HFFc6 (cell line): ENCODE data around the gene KCTD2. TPM values are rescaled to one million over a fixed set of nuclear protein-coding genes. Genes with fewer than 3 reads are reported as not detected.
A peak's percentile ranks its signal among the peaks of the same experiment; 100 is the strongest.
"Not testable (repeated sequence)": the region's sequence is repeated elsewhere in the genome, so short reads cannot be mapped to it uniquely, and the experiment has no call there.

Source experiments
- DNase-seq: peaks from one replicate; pipeline ENCODE4 v3.0.0-alpha.2; 2018
- H3K27ac Mint-ChIP-seq: 2 replicates; pipeline ENCODE4 v1.8.0; 2020; ENCODE audit warnings: mild to moderate bottlenecking, mixed read lengths
- H3K27me3 Mint-ChIP-seq: 2 replicates; pipeline ENCODE4 v1.8.0; 2021; ENCODE audit warnings: mild to moderate bottlenecking, moderate library complexity, mixed read lengths; ENCODE audit not compliant: insufficient read depth
- H3K36me3 Mint-ChIP-seq: 2 replicates; pipeline ENCODE4 v1.8.0; 2021; ENCODE audit warnings: low read depth, mixed read lengths
- H3K4me1 Mint-ChIP-seq: 2 replicates; pipeline ENCODE4 v1.8.0; 2020; ENCODE audit warnings: low read depth, mixed read lengths
- H3K4me3 Mint-ChIP-seq: 2 replicates; pipeline ENCODE4 v1.8.0; 2020; ENCODE audit warnings: mild to moderate bottlenecking, moderate library complexity, mixed read lengths
- H3K9me3 Mint-ChIP-seq: 2 replicates; pipeline ENCODE4 v1.8.0; 2020; ENCODE audit warnings: mild to moderate bottlenecking, mixed read lengths
- CTCF ChIP-seq: fragments of 200-600 bp; sonication (generic); IDR thresholded peaks from 2 replicates; pipeline ENCODE4 v1.5.0; 2021; ENCODE audit warnings: antibody characterized with exemption, mild to moderate bottlenecking
- total RNA-seq, 6 experiments: library from RNA; stranded (reverse); fragmentation: NEBNext Ultra II Directional; extraction: Animal tissue kit (Norgen Biotek cat#: 25700); gene quantifications; 2 replicates in 1 of 6; 3 replicates in 5 of 6; pipeline ENCODE4 v1.2.3, GENCODE V29; 2021

Gene KCTD2
- total RNA-seq, 6 experiments from 2014 or later, result 20.3 to 24.0 (median 21.3) TPM

GRCh38 chr17:75044716-75045115, 2.3 kb upstream of the KCTD2 start:
- no peaks in the 10 kb centered on the region for H3K9me3 Mint-ChIP-seq
- no peak for TF ChIP-seq CTCF
- H3K27me3 Mint-ChIP-seq, result peaks cover 3% of the 10 kb centered on the region
- H3K36me3 Mint-ChIP-seq, result peaks cover 11% of the 10 kb centered on the region
- peaks cover 34% of the 10 kb centered on the region for H3K4me1 Mint-ChIP-seq
- H3K27ac Mint-ChIP-seq, result no peak overlapping the region
- no peak for DNase-seq
- H3K4me3 Mint-ChIP-seq, result peak overlapping the region; percentile 57

DNA sequence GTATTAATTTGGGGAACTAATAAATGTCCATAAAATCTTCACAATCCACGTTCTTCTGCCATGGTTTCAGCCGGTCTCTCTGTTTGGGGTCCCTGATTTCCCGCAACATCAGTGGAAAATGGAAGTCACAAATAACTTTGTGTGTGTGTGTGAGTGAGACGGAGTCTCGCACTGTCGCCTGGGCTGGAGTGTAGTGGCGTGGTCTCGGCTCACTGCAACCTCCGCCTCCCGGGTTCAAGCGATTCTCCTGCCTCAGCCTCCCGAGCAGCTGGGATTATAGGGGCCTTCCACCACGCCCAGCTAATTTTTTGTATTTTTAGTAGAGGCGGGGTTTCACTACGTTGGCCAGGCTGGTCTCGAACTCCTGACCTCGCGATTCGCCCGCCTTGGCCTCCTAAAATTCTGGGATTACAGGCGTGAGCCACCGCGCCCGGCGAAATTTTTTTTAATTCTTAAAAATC, 1.0 kb upstream of the KCTD2 start:
- DNase-seq, H3K36me3 Mint-ChIP-seq, H3K9me3 Mint-ChIP-seq, H3K27me3 Mint-ChIP-seq: not testable (repeated sequence)
- H3K4me1 Mint-ChIP-seq, result peaks cover 34% of the 10 kb centered on the region
- peak overlapping the region; percentile 97 for H3K27ac Mint-ChIP-seq
- H3K4me3 Mint-ChIP-seq, result peak overlapping the region; percentile 98

- Mint-ChIP-seq H3K9me3 (no peaks in the 10 kb centered on the region), H3K36me3 (peaks cover 10% of the 10 kb centered on the region), H3K4me3 (peak overlapping the region; percentile 94), H3K27me3 (peaks cover 3% of the 10 kb centered on the region), H3K27ac (peak overlapping the region; percentile 44), H3K4me1 (peaks cover 34% of the 10 kb centered on the region)
- no peak for DNase-seq
- TF ChIP-seq CTCF, result no peak
These were observed 523 bp downstream of the KCTD2 start for GRCh38 chr17:75047398-75048098.

GRCh38 chr17:75048249-75048878, 1.3 kb downstream of the KCTD2 start:
- Mint-ChIP-seq H3K27me3 (peaks cover 3% of the 10 kb centered on the region), H3K4me1 (peaks cover 34% of the 10 kb centered on the region), H3K9me3 (no peaks in the 10 kb centered on the region), H3K4me3 (peak overlapping the region; percentile 94), H3K27ac (peak overlapping the region; percentile 44; the same call in 1 of the 2 replicates), H3K36me3 (peaks cover 17% of the 10 kb centered on the region)
- DNase-seq, result no peak
- TF ChIP-seq CTCF, result no peak

DNA sequence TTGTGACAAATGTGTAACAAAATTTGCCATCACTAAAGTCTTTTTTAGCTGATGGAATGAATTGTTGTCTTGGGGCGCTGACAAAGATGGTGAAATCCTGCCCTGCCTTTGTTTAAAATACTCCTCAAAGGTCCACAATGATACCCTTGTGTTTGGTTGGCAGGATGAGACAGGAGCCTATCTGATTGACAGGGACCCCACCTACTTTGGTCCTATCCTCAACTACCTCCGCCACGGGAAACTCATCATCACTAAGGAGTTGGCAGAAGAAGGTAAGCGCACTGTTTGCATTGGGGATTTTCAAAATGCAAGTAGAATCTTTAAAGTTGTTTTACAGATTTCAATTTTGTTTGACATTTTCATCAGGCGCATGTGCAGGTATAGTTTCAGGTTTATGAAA, 2.0 kb downstream of the KCTD2 start:
- peaks cover 19% of the 10 kb centered on the region for H3K36me3 Mint-ChIP-seq
- H3K27me3 Mint-ChIP-seq, result peaks cover 3% of the 10 kb centered on the region
- DNase-seq, result no peak
- peaks cover 30% of the 10 kb centered on the region for H3K4me1 Mint-ChIP-seq
- no peaks in the 10 kb centered on the region for H3K9me3 Mint-ChIP-seq
- no peak for TF ChIP-seq CTCF
- no peak overlapping the region for H3K4me3 Mint-ChIP-seq
- H3K27ac Mint-ChIP-seq, result no peak overlapping the region

- peaks cover 27% of the 10 kb centered on the region for H3K4me1 Mint-ChIP-seq
- peaks cover 3% of the 10 kb centered on the region for H3K27me3 Mint-ChIP-seq
- H3K36me3 Mint-ChIP-seq, result peaks cover 22% of the 10 kb centered on the region
- H3K9me3 Mint-ChIP-seq, result no peaks in the 10 kb centered on the region
- no peak for DNase-seq
- H3K27ac Mint-ChIP-seq, result no peak overlapping the region
- H3K4me3 Mint-ChIP-seq, result no peak overlapping the region
- no peak for TF ChIP-seq CTCF
These were observed 2.7 kb downstream of the KCTD2 start for GRCh38 chr17:75049706-75050105.
